GM12801 (cell line): ENCODE results near the gene FAM241A.

Experiments
- TF ChIP-seq, protein P1 (sequence below): IDR thresholded peaks from one replicate; pipeline ENCODE4 v1.5.1; 2011; ENCODE audit warnings: control low read depth; ENCODE audit not compliant: insufficient read length; ENCODE audit errors: extremely low read depth

FAM241A gene

DNA sequence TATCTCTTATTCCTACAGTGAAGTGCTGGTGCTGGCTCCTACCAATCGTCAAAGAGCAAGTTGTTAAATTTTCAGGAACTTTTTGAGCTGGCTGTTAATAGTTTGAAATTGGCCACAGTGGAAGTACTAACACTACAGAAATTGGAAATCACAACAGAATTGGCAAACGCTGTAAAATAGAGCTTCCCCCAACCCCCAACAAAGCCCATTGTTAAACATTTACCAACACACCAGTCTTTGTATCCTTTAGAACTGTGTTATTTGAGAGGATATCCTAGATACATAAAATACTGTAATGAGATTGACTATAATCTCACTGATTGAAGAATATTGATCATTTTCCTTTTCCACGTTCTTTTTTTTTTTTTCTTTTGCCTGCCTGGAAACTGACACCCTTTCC lies 37.4 kb downstream of the FAM241A start:
- TF ChIP-seq, protein P1, sequence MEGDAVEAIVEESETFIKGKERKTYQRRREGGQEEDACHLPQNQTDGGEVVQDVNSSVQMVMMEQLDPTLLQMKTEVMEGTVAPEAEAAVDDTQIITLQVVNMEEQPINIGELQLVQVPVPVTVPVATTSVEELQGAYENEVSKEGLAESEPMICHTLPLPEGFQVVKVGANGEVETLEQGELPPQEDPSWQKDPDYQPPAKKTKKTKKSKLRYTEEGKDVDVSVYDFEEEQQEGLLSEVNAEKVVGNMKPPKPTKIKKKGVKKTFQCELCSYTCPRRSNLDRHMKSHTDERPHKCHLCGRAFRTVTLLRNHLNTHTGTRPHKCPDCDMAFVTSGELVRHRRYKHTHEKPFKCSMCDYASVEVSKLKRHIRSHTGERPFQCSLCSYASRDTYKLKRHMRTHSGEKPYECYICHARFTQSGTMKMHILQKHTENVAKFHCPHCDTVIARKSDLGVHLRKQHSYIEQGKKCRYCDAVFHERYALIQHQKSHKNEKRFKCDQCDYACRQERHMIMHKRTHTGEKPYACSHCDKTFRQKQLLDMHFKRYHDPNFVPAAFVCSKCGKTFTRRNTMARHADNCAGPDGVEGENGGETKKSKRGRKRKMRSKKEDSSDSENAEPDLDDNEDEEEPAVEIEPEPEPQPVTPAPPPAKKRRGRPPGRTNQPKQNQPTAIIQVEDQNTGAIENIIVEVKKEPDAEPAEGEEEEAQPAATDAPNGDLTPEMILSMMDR = no peak

DNA sequence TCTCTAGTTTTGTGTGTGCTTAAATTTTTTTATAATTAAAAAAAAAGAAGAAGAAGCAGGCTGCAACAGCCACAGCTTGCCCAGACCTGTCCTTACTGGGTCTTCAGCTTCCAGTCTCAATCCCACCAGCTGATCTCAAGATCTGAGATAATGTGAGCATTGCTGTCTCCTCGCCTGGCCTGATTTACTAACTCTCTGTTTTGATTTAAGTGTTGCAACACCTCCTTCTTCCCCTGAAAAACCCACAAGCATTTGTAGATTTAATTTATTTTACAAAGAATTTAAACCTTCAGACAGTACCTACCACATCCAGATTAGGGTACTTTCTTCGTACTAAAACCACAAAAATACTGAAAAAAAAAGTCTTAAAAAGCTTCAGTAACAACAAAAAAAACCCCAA lies 38.0 kb downstream of the FAM241A start:
- TF ChIP-seq, protein P1 = no peak

DNA sequence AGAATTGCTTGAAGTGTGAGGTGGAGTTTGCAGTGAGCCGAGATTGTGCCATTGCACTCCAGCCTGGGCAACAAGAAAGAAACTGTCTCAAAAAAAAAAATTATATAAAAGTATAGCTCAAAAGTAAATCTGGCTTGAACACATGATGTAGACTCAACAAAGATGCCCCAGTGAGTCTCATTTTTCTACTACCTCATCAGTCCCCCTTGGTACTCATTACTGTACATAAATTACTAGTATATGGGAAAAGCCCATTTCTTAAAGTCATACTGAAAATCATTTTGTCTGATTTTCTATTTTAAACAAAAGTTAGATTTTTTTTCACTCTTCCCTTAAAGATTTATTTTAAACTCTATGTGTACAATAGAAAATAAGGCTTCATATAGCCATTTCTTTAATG lies 39.2 kb downstream of the FAM241A start:
- TF ChIP-seq, protein P1 = no peak

DNA sequence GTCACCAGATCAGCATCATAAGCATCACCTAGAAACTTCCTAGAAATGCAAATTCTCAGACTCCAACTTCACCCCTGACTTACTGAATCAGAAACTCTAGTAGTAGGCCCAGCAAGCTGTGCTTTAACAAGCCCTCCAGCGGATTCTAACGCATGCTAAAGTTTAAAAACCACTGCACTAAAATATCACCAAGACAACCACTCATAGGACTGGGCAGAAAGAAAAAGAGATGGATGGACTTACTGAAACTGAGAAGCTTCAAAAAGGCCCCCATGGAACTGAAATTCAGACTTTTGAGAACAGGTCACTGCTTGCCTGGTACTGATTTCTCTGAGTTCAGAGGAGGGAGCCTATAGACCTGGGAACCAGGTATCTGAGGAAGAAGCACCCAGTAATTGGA lies 40.1 kb downstream of the FAM241A start:
- TF ChIP-seq, protein P1 = no peak

DNA sequence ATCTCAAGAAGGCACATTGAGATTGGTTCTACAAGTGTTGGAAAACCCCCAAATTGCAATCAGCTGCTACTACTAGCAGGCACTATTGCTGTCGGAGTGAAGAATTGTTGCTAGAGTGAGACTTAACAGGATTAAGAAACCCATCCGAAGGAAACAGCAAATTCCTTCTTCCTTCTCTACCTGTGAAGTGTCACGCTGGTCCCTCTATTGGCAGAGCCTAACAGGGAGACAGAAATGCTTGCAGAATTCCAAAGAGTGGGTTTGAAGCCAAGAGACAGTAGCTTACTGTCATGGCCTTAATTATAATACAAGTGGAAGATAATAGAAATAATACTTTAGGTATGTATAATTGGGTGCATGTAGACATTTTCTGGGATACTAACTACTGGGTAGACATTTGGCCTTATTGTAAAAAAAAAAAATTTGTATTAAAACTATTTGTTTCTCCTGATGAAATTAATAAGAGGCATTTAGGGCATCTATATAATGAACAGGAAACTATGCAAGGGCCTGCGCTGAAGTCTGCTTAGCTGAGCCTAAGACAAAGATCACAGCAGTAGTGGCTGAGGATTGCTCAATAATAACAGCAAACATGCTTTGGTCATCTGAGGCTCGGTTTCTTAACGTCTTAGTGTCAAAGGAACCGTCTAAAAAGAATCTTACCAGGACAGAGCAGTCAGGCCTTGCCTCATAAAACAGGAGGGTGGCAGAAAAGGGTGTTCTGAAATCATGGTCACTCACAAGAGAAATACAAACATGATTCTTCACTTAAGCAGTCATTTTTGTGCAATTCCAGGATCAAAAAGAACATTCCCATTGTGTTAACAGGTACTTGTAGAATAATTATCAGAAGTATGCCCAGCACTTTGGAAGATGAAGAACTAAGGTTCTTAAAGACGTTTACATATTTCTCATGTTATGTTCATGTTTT lies 40.8 kb downstream of the FAM241A start:
- TF ChIP-seq, protein P1 = no peak

DNA sequence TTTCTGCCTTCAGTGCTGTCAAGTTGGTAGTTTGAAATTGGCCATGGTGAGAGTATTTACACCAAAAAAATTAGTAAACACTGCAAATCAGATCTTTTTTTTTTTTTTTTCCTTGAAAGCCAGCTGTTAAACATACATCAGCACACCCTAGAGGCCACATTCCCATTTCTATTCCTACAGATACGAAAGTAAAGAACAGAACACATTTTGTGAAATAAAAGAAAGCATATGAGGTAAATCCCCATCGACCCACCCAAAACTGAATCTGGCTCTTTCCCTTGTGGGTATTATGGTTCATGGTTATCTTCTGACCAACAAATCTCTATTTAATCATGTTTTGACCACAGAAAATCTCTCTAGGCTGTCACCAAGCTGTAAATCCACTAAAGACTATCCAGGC lies 44.5 kb downstream of the FAM241A start:
- TF ChIP-seq, protein P1 = no peak

DNA sequence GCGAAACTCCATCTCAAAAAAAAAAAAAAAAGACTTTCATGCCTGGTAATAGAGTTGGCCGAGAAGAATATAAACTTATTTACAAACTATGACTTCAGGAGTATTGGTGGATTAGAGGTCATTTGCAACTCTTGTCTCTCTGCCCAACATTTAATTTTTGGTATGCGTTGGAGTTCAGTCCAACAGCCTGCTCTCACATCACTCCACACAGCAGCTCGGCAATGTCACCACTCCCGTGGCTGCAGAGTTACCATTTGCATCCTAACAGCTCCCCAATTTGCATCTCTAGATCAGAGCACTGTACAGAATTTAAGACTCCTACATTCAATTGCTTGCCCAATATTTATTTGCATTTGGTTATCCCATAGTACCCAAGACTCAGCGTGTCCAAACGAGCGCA lies 45.4 kb downstream of the FAM241A start:
- TF ChIP-seq, protein P1 = no peak
